ENCODE measurements around the gene TNS3.

TNS3 gene

DNA sequence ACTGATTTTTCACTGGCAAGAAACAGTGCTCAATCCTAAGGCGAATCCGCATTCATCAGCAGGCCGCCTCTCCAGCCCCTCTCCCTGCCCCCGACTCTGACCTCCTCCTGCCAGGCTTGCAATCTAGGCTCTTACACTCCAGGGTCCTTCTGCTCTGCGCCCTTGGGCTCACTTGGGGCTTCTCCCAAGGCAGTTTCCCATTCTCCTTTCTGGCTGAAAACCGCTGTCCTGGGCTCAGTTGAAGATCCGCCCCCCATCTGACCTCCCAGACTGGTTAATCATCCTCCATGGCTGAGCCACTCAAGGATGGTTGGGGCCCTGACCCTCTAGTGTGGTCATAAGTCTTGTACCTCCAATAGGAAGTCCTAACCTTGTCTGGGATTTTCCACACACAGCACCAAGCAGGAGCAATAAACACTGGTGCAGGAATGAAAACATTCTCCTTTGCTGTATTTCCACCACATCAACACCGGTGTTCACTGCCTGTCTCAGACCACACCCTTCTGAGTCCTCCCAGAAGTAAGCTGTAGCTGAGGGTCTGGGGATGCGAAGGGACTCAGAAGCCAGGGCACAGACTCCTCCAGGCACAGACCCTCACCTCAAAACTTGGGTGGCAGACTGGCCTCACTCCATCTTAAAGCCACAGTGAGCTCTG is 42.4 kb downstream of the TNS3 start:
- DNase-seq: no peak

DNA sequence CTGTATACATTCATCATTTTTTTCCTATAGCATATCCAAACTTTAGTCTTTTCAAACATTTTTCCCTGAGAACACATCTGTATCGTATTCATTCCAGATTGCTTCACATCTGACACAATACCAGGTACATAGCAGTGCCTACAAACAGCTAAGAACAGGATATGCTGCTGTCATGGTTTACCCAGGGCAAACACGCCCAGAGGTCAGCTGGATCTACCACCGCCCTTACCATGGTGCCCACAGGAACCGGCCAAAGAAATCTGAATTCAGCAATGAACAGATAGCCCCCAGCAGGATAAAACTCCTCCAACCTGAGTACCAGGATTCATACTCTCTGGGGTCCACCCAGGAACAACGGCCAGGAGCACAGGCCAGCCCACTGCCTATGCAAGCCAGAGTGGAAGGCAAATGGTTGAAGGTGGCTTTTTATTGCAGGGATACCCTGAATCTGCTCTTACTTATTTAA is 43.0 kb downstream of the TNS3 start:
- DNase-seq: no peak

DNA sequence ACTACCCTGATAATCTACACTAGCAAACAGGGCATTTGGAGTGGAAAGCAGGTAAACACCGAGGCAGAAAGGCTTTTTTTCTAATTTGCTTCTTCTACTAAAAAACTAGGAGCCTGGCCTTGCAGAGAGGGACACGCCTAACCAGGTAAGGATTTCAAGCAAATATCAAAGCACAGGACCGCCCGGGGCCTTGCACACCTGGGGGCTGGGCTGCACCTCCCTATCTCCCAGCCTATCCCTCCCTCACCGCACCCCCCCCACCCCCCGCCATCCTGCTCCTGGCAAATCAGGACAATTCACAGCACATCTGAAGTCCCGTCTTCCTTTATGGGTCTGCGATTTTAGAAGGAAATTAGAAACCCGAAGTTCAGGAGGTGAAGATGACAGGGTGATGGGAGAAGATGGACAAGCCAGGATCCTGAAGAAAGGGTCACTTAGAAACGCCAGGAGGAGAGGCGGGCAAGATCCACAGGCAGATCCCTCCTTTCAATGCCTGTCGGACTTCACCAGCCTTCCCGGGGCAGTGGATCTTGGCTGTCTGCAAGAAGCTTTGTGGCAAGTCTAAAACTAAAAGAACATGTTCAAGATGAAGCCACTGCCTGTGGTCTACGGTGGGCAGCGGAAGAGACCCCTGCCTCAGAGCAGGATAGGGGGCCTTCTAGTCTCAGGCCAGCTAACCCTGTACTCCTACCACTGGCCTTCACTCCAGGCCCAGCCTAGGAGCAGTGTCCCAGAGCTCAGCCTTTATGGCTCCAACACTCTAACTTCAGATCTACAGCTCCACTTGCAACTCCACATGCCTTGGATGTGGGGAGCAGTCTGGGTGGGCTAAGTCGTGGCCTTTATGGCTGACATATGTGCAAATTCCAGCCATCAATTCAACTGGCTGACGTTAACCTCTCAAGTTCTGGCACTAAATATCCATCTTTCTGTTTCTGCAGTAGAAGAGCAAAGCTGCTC is 43.9 kb downstream of the TNS3 start:
- DNase-seq: no peak

DNA sequence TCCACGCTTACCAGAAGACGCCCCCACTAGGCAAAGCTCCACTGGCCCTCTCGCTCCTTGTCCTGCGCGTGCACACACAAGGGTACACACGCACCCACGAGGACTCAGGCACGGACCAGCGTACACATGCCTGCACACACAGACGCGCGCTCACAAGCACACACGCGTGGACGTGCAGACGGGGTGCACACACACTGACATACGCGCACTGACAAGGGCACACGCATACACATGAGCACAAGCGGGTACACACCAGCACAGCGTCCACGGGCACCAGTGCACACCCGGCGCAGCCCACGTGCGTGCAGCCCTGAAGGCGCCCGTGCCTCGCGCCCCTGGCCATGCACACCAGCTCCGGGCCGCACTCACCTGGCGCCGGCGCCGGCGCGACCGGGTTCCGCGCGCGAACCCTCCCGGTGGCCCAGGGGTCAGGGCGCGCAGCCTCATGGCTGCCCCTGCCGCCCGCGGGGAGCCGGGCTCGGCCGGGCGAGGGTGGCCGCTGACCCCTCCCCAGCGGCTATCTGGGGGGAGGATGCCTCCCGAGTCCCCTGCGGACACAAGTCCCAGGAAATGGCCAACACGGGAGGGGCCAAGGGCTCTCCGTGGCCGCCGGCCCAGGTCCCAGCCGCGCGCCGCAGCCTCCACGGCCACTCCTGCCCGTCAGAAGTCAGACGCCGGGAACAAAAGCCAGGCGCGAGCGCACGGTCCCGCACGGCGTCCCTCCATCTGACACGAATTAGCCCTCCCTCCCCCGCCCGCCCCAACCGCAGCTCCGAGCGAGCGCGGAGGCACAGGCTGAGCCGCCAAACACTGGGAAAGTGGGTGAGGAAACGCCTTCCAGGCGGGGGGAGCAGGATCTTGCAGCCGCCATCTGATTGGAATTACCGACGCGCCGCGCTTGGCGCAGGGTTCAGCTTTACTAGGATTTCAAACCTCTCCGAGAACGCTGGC is 45.0 kb downstream of the TNS3 start:
- peak; percentile 15 for DNase-seq

DNA sequence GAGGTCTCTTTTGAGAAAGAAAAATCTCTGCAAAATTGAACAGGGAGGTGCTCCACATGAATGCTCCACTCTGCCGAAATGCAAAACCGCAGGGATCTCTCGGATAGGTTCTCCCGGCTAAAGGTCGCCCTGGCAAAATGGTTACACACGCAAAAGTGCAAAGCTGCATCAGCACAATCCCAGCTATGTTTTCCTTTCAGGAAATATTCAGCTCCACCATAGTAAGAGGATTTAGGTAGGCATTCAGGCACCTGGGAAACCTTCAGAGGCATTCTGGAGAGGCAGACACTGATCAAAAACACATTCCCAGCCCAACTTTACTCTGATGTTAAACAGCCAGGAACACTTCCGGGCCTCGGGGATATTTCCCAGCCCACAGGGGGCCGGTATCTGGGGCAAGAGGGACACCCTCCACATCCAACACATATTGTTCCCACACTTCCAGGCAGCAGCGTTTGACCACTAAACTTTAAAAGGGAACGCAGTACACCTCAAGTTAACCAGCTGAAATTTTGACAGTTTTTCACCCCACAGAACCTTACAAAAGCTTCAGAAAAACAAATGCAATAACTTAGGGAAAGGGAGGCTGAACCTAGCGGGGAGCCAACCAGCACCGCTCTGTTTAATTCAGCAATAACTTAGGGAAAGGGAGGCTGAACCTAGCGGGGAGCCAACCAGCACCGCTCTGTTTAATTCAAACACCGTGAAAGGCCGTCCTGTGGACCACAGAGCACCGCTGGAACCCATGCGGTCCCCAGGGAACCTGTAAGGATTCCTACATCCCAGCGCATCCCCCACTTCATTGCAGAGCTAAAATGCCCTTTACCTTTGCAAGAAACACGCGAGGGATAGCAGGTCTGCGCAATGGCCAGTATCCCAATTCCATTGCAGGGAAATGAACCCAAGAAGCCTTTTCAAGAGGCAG is 45.9 kb downstream of the TNS3 start:
- DNase-seq: no peak

DNA sequence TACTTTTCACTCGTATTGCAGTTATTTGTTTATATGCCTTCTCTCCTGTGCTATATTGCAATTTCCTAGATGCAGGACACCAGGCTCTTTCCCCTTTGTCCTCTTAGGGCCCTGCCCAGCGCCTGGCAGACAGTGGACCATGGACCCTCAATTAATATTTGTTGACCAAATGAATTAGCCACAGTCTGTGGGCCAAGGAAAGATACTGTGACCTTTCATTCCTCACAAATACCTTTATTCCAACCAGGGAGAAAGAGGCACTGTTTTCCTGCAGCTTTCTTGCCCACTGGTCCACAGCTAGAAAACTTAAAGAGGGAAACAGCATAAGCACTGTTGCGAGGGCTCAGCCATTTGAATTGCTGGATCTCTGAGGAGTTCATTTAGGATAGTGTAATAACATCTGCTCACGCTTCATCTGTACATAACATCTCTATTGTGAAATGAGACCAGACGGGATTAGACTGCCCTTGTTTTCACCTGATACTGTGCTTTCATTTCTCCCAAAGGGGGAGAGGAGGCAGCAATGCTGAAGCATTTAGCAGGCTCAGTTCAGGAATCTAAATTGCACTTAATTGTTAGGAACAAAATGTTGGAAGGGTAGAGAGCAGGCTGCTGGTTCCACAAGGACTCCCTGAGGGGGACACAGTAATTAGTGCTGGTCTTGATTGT is 46.7 kb downstream of the TNS3 start:
- DNase-seq: no peak

DNA sequence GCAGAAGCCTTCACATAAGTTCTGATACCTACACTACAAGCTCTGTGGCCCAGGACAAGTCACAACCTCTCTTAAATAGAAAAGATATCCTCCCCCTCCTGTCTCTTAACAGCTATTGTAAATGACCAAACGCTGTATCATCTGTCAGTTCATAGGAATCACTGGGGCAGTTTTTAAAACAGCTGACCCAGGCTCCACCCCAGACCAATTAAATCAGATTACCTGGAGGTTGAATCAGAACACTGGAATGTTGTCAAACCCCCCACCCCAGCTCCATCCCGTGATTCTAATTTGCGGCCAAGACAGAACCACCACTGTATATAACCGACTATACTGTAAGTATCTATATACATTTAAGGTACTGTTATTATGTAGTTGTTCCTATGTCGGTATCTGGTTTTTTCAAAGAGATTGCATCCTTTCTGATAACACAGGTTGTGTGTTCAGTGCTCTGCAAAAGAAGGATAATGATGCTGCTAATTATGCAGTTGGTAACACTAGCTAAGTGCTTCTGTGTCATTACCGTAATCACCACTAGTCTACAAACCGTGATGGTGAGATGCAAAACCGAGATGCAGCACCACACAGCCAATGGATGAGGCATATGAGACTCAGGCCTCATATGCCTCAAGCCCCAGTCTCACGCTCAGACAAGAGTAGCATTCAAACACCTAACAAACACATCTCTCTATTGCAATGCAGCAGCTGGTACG is 47.4 kb downstream of the TNS3 start:
- DNase-seq: no peak

DNA sequence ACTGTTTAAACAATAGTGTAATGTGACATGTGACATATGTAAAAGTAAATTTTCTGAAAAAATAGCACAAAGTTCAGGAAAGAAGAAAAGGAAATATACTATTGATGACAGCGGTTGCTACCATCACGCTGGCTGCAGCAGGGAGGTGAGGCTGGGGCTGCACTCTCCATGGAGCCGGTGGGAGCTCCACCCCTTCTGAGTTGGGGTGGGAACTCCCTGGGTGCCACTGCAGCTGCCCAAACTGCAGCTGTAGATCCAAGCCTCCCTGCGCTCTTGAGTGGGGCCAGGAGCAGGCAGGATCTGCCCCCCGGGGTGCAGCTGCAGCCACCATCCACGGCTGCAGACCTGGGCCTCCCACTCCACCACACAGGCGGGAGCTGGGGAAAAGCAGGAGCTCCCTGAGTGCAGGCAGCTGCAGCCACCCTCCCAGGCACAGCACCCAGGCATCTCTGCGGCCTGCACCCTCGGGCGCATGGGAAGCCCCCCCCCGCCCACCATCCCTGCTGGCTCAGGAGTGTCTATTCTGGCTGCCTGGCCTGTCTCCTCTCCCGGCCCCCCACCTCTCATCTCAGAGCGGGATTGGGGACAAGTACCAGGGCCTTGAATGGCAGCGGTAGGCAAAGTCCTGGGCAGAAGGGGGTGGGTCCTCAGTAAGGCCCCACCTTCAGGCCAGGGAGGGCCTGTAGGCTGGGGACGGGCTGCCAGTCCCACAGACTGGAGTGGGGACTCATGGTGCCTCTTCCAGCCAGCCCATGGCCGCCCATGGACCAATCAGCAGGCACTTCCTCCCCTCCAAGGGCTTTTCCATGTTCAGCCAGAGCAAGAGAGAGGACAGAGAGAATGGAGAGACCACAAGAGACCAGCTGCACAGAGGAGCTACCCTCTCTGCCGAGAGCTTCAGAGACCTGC is 50.1 kb downstream of the TNS3 start:
- DNase-seq: peak; percentile 71

DNA sequence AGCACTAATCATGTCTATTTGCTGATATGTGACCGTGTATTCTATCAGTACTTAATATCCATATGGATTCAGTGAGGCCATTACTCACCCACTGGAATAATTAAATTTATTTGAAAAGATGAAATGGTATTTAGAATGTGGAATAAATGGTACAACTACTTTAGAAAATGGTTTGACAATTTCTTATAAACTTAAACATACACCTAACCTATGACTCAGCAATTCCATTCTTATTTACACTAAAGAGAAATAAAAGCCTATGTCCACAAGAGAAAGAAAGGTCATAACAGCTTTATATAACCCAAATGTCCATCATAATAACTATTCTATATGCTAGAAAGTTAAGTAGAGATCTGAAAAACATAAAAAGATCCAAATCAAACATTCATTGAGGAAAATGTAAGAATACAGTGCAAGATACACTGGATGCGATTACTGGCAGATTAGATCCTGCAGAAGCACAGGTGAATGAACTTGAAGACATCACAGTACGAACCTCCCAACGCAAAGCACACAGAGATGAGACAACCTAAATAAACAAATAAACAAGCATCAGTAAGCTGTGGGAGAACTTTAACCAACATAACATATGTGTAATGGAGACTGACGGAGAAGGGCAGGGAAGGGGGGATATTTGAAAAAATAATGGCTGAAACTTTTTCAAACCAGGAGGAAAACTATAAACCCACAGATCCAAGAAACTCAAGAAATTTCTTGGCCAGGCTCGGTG is 51.9 kb downstream of the TNS3 start:
- no peak for DNase-seq

DNA sequence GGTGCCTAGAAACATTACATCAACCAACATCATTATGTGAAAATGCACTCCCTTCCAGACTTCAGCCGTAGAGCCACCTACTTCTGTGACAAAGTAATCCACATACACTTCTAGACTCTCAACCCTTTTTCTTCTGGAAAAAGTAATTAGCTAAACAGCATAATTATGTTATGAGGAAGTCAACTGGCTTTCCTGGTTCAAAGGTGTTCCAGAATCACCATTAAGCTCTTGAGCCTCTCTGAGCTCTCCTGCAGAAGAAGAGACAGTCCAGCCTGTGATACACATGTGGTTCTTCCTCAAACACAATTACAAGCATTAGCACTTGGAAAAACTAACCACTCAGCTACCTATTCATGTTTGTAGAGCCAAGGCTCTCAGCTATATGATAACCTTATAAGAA is 52.5 kb downstream of the TNS3 start:
- DNase-seq: no peak

DNA sequence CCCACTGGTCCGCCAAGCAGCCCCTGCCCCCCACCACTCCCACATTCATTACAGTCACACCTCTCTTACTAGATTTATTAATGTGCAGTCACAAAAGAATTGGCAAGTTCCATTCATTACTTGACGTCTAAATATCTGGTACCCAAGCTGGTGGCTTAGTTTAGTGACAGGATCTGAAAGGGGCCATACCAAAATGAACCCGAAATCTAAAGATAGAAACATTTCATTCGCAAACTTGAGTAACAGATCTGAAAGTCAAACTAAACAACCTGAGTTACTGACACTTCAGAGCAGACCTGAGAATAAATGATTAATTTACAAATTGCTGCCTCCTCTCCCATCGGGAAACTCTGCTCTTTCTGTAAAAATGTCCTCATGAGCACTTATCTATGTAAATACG is 53.4 kb downstream of the TNS3 start:
- no peak for DNase-seq

DNA sequence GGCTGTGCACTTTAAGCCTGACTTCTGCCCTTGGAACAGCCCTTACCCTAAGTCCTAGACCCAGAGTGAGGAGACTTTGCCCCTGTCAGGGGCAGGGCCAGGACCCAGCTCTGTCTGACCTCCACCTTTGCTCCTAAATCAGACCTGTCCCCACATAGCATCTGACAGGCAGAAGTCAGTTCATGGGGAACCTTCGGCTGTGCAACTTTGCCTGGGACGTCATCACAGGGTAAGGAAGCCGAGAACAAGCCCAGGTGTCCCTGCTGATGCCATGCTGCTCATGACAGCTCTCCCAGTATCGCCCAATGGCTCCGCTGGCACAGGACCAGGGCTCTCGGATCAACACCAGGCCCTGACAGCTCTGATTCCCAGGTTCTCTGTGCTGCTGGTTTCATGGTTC is 55.4 kb downstream of the TNS3 start:
- no peak for DNase-seq

DNA sequence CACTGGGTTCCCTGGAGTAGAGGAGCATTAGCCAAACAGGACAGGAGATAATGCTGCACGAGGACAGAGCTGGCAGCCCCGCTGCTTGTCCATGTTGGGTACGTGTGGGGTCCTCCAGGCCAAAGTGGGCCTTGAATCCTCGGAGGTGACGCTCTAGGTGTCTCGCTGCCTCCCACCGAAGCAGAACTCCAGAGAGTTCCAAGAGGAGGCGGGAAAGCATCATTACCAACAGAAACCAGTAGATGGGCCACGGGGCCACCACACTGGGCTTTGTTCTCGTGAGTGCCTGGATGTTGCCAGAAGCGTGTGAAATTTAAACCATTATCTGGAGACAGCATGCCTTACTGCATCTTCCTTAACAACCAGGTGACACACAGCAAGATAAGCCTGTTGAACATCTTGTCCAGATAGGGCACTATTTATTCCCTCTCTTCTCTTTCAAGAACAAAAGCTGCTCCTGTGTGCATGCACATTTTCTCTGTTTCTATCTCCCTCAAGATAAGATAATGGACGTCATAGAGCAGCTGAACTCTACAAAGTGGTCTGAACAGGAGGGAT is 56.8 kb downstream of the TNS3 start:
- DNase-seq: no peak

DNA sequence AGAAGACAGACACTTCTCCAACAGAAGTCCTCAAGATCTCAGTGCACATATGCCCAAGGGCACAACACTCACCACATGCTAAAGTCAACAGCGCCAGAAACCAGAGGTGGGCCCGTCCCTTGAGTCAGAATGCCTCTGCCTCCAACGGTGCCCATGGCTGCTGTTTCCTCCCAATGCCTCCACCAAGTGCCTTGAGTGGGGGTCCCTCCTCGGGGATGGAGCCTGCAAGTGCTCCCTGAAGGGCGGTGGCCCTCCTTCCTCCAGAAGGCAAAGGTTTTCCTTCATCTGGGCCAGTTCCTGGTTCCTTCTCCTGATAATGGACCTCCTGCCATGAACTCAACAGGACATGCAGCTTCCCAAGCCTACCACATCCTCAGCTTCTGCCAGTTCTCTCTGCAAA is 58.5 kb downstream of the TNS3 start:
- no peak for DNase-seq

DNA sequence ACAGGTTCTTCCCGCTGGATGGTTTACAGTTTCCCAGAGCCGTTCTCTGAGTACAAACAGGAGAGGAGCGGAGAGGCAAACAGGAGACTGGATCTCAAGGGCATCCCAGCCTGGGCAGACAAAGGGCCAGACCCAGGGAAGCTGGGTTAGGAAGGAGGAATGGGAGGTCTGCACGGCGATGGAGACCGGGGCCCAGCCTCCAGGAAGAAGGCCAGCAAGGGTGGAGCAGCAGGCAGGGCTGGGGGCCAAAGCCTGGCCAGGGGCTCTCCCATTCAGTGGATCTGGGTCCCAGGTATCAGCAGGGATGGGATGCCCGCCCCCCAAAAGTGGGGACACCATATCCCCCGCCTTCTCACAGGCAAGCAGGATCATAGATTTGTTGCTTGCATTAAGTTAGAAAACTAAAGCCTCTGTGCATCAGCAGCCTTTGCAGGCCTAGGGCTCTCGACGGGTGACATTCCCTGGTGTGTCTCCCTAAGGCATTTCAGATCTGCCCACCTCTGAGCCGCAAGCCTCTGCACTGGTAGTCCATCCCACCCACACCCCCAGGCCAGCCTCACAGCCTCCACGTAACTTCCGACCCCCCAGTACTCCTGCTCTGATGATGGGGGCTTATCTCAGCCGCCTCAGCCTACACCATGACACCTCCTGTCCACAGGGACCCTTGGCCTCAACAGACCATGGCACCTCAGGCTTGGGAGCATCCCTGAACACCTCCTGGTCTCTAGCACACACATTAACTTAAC is 59.9 kb downstream of the TNS3 start:
- DNase-seq: no peak

DNA sequence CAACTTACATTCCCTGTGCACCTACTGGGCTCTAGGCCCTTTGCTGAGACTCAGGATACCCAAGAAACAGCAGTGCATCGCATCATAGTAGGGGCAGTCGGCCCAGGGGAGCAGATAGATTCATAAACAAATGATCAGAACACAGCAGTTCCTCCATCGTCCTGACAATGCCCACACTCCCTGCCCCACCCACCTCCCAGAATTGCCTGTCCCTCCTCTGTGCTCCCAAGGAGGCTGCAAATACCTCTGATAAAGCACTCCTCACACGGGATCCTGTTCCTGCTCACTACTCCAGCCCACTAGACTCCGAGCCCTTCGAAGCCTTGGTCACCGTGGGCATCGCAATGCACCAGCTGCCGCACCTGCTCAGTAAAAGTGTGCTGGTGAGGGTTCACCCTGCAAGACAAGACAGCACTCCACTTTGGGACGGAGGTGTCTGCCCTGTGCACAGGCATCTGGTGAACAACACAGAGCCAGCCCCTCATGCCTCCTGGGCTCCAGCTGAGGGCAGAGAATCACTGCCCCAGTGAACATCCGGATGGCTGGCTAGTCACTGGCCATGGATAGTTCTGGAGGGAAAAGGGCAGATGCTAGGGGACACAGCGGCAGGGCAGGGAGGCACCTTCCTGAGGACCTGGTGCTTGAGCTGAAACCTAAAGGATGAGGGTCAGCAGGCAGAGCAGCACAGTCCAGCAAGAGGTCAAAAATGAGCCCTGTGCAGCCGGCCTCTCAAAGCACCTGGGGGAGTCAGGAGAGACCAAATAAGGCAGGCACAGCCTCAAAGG is 60.7 kb downstream of the TNS3 start:
- no peak for DNase-seq

DNA sequence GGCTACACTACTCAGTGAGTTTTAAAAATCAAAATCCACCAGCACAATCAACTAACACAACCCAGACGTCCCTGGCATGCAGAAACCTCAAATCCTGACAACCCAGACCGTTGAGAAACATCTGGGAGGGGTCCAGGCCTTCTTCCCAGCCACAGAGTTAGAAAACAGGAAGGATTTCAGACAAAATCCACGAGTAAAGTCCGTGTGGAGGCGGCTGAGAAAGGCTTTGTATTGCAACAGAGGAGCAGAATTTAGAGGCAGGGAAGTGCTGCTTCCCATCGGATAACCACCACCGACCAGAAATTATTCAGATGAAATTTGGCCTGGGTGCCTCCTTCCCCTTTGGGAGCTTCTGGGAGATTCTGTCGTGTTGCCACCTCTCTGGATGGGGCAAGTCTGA is 61.5 kb downstream of the TNS3 start:
- DNase-seq: no peak

Measured in NCI-H510A (cell line).